GM12875 (cell line): ENCODE measurements around the gene IFT43.

Source experiments
- H3K4me3 ChIP-seq: one replicate; pipeline ENCODE4 v1.5.1; 2011; ENCODE audit warnings: low read depth, low read length, control low read depth
- TF ChIP-seq, protein P1 (sequence below): IDR thresholded peaks from 2 replicates; pipeline ENCODE4 v1.5.1; 2011; ENCODE audit warnings: low read depth, mild to moderate bottlenecking, control low read depth, inconsistent platforms, low read length, moderate library complexity, borderline replicate concordance; ENCODE audit not compliant: insufficient read depth

The IFT43 gene

GRCh38 chr14:76126076-76126475 lies 140.5 kb downstream of the IFT43 start:
- TF ChIP-seq, protein P1, sequence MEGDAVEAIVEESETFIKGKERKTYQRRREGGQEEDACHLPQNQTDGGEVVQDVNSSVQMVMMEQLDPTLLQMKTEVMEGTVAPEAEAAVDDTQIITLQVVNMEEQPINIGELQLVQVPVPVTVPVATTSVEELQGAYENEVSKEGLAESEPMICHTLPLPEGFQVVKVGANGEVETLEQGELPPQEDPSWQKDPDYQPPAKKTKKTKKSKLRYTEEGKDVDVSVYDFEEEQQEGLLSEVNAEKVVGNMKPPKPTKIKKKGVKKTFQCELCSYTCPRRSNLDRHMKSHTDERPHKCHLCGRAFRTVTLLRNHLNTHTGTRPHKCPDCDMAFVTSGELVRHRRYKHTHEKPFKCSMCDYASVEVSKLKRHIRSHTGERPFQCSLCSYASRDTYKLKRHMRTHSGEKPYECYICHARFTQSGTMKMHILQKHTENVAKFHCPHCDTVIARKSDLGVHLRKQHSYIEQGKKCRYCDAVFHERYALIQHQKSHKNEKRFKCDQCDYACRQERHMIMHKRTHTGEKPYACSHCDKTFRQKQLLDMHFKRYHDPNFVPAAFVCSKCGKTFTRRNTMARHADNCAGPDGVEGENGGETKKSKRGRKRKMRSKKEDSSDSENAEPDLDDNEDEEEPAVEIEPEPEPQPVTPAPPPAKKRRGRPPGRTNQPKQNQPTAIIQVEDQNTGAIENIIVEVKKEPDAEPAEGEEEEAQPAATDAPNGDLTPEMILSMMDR, result no peak
- H3K4me3 ChIP-seq, result no peak overlapping the region

GRCh38 chr14:76129851-76130576 lies 144.5 kb downstream of the IFT43 start:
- TF ChIP-seq, protein P1, result no peak
- H3K4me3 ChIP-seq, result no peak overlapping the region

DNA sequence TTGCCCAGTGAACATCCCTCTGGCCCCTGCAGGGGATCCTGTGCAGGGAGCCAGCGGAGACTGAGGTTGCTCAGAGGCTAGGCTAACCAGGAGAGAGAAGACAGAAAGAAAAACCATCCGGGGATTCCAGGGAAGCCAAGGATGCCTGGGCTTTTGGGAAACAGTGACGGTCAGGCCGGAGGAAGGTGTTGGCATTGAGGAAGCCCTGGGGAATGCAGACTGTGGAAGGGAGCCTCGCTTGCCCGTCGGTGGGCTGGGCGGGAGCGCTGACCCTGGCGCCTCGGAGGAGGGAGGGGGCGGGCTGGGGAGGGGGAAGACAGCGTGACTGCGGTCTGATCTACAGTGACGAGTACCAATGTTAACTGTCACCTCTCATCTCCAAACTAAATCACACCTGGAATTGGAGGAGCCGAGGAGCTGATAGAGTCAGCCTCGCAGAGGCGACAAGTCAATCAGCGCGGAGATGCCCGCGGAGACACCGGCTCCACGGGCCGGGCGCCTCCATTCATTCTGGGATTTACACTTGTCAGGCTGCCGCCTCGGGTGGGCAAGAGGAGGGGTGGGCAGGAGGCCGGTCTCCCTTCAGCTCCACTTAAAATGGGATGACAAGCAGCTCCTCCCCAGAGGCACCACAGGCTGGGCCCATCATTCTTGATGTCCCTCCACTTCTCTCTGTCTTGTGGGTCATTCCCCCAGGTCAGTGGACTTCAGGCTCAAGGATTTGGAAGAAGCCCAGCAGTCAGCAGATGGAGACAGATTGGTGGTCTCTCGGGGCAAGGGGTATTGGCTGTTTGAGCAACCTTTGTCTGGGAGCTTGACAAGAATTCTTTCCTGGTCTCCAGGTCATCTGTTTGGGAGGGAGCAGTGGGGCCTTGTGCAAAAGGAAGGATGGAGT lies 145.8 kb downstream of the IFT43 start:
- no peak overlapping the region for H3K4me3 ChIP-seq
- TF ChIP-seq, protein P1, result no peak

GRCh38 chr14:76133103-76133502 lies 147.5 kb downstream of the IFT43 start:
- TF ChIP-seq, protein P1, result no peak
- no peak overlapping the region for H3K4me3 ChIP-seq
